Panc1 (cell line): Measurements from ENCODE around the gene MAGI2. TPM values are rescaled to one million over a fixed set of nuclear protein-coding genes. Genes with fewer than 3 reads are reported as not detected.

Experiments used
- ATAC-seq: fragments of 200-7000 bp; cut with Tn5 transposase; 2 replicates; pipeline ENCODE4 v1.9.1; 2020; ENCODE audit warnings: mild to moderate bottlenecking, moderate library complexity
- BruUV-seq: library from RNA; stranded (reverse); fragments of 400-500 nt; replicated peaks from 2 replicates; lab custom pipeline; 2021; lab: Mats Ljungman, UMichigan
- CTCF ChIA-PET: fragments of 300-600 bp; sonication (Branson Sonifier 250); formaldehyde crosslinking; loops from one replicate; lab custom pipeline; 2022; ENCODE audit warnings: antibody characterized with exemption; lab: Charles Lee
- POLR2A ChIA-PET: fragments of 300-600 bp; sonication (Branson Sonifier 250); formaldehyde crosslinking; loops from one replicate; lab custom pipeline; 2022; ENCODE audit warnings: antibody characterized with exemption; lab: Charles Lee
- DNase-seq: peaks from one replicate; pipeline ENCODE4 v3.0.0-alpha.2; 2010; ENCODE audit warnings: low read depth, low spot score
- H3K27ac ChIP-seq: 2 replicates; pipeline ENCODE4 v1.5.1; 2011; ENCODE audit warnings: mild to moderate bottlenecking, low read length, inconsistent platforms
- H3K27me3 ChIP-seq: fragments of 200-500 bp; sonication (Bioruptor generic); 2 replicates; pipeline ENCODE4 v1.6.0; 2014; ENCODE audit warnings: low read length, inconsistent platforms; ENCODE audit not compliant: control insufficient read depth, insufficient read depth
- H3K36me3 ChIP-seq: fragments of 200-500 bp; sonication (Bioruptor generic); 2 replicates; pipeline ENCODE4 v1.5.1; 2014; ENCODE audit warnings: inconsistent platforms, mild to moderate bottlenecking, low read length, moderate library complexity; ENCODE audit not compliant: control insufficient read depth, insufficient read depth
- H3K4me1 ChIP-seq: 2 replicates; pipeline ENCODE4 v1.5.1; 2011; ENCODE audit warnings: inconsistent platforms, mild to moderate bottlenecking, low read length, moderate library complexity; ENCODE audit not compliant: control insufficient read depth, insufficient read depth
- H3K4me3 ChIP-seq, 2 experiments: 2 replicates each; pipeline ENCODE4 v1.5.1; 2011 to 2012; ENCODE audit warnings: low read depth in 2 of 2, low read length in 2 of 2, mild to moderate bottlenecking in 2 of 2, inconsistent platforms in 1 of 2, moderate library complexity in 1 of 2
- H3K9me3 ChIP-seq: fragments of 200-500 bp; sonication (Bioruptor generic); 2 replicates; pipeline ENCODE4 v1.5.1; 2014; ENCODE audit warnings: low read depth, mild to moderate bottlenecking, inconsistent platforms, low read length, moderate library complexity; ENCODE audit not compliant: control insufficient read depth, insufficient read depth
- CTCF ChIP-seq: fragments of 450-650 bp; IDR thresholded peaks from 2 replicates; pipeline ENCODE4 v1.5.1; 2017; ENCODE audit warnings: mild to moderate bottlenecking
- POLR2AphosphoS5 ChIP-seq: IDR thresholded peaks from 2 replicates; pipeline ENCODE4 v1.6.1; 2012; ENCODE audit warnings: mild to moderate bottlenecking, low read depth, low read length, moderate library complexity
- SIN3A ChIP-seq: IDR thresholded peaks from 2 replicates; pipeline ENCODE4 v1.6.1; 2012; ENCODE audit warnings: low read depth, mild to moderate bottlenecking, low read length, moderate library complexity, borderline replicate concordance; ENCODE audit not compliant: insufficient read depth
- TCF7L2 ChIP-seq: IDR thresholded peaks from 2 replicates; pipeline ENCODE4 v1.6.1; 2011; ENCODE audit warnings: mild to moderate bottlenecking, low read depth, low read length, inconsistent platforms
- in situ Hi-C: cut with HindIII; loops from 2 replicates; pipeline ENCODE4 v1.10.0; 2016; ENCODE audit warnings: low sequenced_read_pairs, low pct_unique_long_range_greater_than_20kb
- intact Hi-C: fragments of 100-400 bp; cut with micrococcal nuclease; formaldehyde crosslinking; loops from one replicate; pipeline ENCODE4 v1.10.0; 2022; ENCODE audit not compliant: unreplicated experiment
- total RNA-seq: library from RNA; stranded (reverse); gene quantifications from one replicate; pipeline ENCODE4 v1.2.1, GENCODE V29; 2021; ENCODE audit not compliant: unreplicated experiment
- TF ChIP-seq, protein P1 (sequence below), 2 experiments: IDR thresholded peaks; 2 replicates each; pipeline ENCODE4 v1.6.1; 2011 to 2012; ENCODE audit warnings: low read depth in 2 of 2, control low read depth in 1 of 2, low read length in 1 of 2, mild to moderate bottlenecking in 1 of 2, moderate library complexity in 1 of 2; ENCODE audit not compliant: insufficient read depth in 1 of 2

MAGI2 gene
- total RNA-seq, 1 experiment from 2014 or later = 5.4 TPM

DNA sequence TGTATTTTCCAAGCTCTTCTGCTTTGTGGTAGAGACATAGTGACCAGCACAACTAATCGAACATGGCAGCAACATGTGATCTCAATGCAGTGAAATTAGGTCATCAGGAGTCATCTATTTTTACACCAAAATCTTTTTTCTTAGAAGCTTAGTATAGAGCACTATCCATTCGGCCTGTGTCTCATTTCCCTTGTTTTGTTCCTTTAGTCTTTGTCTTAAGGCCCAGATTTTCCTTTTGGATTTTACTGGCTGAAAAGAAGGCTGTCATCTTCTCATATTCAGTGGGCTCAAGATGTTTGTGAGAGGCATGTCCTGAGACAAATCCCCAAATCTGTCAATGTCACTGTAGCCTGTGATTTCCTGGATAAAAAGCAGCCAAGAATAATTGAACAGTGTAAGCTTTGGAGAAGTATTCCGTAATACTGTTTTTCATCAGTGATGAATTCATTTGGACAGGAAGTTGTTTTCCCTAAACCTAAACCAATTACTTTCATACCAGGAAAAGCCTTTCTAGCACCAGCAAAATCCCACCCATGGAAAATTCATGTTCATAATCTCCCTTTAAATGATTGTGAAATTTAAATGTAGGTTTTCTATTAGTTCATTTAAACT is 55.2 kb downstream of the MAGI2 start:
- ChIA-PET CTCF (interaction anchor here (0.7 kb wide), 1 partner anchor 9 kb away, joined by 7 read pairs; no protein-coding TSS in a partner anchor), POLR2A (no interaction called here)
- intact Hi-C loops (no loop called here), in situ Hi-C loops (no loop called here)
- no peak overlapping the region for H3K4me3 ChIP-seq
- peak overlapping the region; percentile 57; the same call in 1 of the 2 replicates for H3K27ac ChIP-seq
- H3K27me3 ChIP-seq = no peaks in the 10 kb centered on the region
- ATAC-seq (no peak), DNase-seq (no peak)
- H3K9me3 ChIP-seq = no peaks in the 10 kb centered on the region
- no peaks in the 10 kb centered on the region for H3K36me3 ChIP-seq
- peaks cover 8% of the 10 kb centered on the region; the same call in 1 of the 2 replicates for H3K4me1 ChIP-seq
- no TSS peak for BruUV-seq
- TF ChIP-seq, protein P1, sequence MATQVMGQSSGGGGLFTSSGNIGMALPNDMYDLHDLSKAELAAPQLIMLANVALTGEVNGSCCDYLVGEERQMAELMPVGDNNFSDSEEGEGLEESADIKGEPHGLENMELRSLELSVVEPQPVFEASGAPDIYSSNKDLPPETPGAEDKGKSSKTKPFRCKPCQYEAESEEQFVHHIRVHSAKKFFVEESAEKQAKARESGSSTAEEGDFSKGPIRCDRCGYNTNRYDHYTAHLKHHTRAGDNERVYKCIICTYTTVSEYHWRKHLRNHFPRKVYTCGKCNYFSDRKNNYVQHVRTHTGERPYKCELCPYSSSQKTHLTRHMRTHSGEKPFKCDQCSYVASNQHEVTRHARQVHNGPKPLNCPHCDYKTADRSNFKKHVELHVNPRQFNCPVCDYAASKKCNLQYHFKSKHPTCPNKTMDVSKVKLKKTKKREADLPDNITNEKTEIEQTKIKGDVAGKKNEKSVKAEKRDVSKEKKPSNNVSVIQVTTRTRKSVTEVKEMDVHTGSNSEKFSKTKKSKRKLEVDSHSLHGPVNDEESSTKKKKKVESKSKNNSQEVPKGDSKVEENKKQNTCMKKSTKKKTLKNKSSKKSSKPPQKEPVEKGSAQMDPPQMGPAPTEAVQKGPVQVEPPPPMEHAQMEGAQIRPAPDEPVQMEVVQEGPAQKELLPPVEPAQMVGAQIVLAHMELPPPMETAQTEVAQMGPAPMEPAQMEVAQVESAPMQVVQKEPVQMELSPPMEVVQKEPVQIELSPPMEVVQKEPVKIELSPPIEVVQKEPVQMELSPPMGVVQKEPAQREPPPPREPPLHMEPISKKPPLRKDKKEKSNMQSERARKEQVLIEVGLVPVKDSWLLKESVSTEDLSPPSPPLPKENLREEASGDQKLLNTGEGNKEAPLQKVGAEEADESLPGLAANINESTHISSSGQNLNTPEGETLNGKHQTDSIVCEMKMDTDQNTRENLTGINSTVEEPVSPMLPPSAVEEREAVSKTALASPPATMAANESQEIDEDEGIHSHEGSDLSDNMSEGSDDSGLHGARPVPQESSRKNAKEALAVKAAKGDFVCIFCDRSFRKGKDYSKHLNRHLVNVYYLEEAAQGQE (IDR thresholded peaks at IDR 0.05; ENCODE audit: insufficient read depth in 1 of 2, low read depth in 2 of 2, low read length in 1 of 2) = no peak
- TF ChIP-seq POLR2AphosphoS5 = no peak
- no peak for TF ChIP-seq TCF7L2
- TF ChIP-seq CTCF = no peak
- TF ChIP-seq SIN3A = no peak

- Histone ChIP-seq H3K27ac (peak overlapping the region; percentile 94), H3K27me3 (no peaks in the 10 kb centered on the region), H3K36me3 (no peaks in the 10 kb centered on the region), H3K9me3 (peaks cover 3% of the 10 kb centered on the region; the same call in 1 of the 2 replicates), H3K4me3 (peak overlapping the region in 1 of 2 experiments; percentile 1; a peak in 1 of 4 replicates), H3K4me1 (peaks cover 19% of the 10 kb centered on the region)
- ATAC-seq (peak; percentile 98), DNase-seq (peak; percentile 70)
- TF ChIP-seq, protein P1 (IDR thresholded peaks at IDR 0.05; ENCODE audit: insufficient read depth in 1 of 2, low read depth in 2 of 2, low read length in 1 of 2) = no peak
- TF ChIP-seq POLR2AphosphoS5 (no peak), SIN3A (no peak), TCF7L2 (no peak), CTCF (no peak)
- ChIA-PET POLR2A (no interaction called here), CTCF (no interaction called here)
- in situ Hi-C loops (no loop called here), intact Hi-C loops (no loop called here)
- no TSS peak for BruUV-seq
Observed at GRCh38 chr7:79386688-79387422, 66.6 kb downstream of the MAGI2 start.
